Measurements from ENCODE around the gene FAM13A. TPM values are rescaled to one million over a fixed set of nuclear protein-coding genes. Genes with fewer than 3 reads are reported as not detected.
"Not testable (repeated sequence)": the region's sequence is repeated elsewhere in the genome, so short reads cannot be mapped to it uniquely, and the experiment has no call there.

Gene FAM13A
- total RNA-seq, 1 experiment from 2014 or later: 22.2 TPM

- no peak for DNase-seq (ENCODE audit: extremely low read depth, low read depth)
Measured at GRCh38 chr4:88964450-88964849, 92.5 kb downstream of the FAM13A start.

GRCh38 chr4:88963817-88964216 is 93.2 kb downstream of the FAM13A start:
- no peak for DNase-seq (ENCODE audit: extremely low read depth, low read depth)

GRCh38 chr4:88962396-88962795 is 94.6 kb downstream of the FAM13A start:
- DNase-seq (ENCODE audit: extremely low read depth, low read depth): no peak

- DNase-seq (ENCODE audit: extremely low read depth, low read depth): no peak
Measured at GRCh38 chr4:88960576-88960975, 96.4 kb downstream of the FAM13A start.

- no peak for DNase-seq (ENCODE audit: extremely low read depth, low read depth)
Measured at GRCh38 chr4:88958080-88958479, 98.9 kb downstream of the FAM13A start.

GRCh38 chr4:88957570-88957969 is 99.4 kb downstream of the FAM13A start:
- no peak for DNase-seq (ENCODE audit: extremely low read depth, low read depth)

- DNase-seq (ENCODE audit: extremely low read depth, low read depth): no peak
Measured at GRCh38 chr4:88955580-88956380, 101.2 kb downstream of the FAM13A start.

GRCh38 chr4:88953400-88953799 is 103.6 kb downstream of the FAM13A start:
- no peak for DNase-seq (ENCODE audit: extremely low read depth, low read depth)

- DNase-seq (ENCODE audit: extremely low read depth, low read depth): no peak
Measured at GRCh38 chr4:88952081-88952480, 104.9 kb downstream of the FAM13A start.

GRCh38 chr4:88949605-88950004 is 107.4 kb downstream of the FAM13A start:
- DNase-seq (ENCODE audit: extremely low read depth, low read depth): no peak

- DNase-seq (ENCODE audit: extremely low read depth, low read depth): no peak
Measured at GRCh38 chr4:88940506-88940905, 116.5 kb downstream of the FAM13A start.

- DNase-seq (ENCODE audit: extremely low read depth, low read depth): no peak
Measured at GRCh38 chr4:88939697-88940096, 117.3 kb downstream of the FAM13A start.

- no peak for DNase-seq (ENCODE audit: extremely low read depth, low read depth)
Measured at GRCh38 chr4:88938138-88938537, 118.8 kb downstream of the FAM13A start.

GRCh38 chr4:88937081-88937480 is 119.9 kb downstream of the FAM13A start:
- DNase-seq (ENCODE audit: extremely low read depth, low read depth): no peak

- DNase-seq (ENCODE audit: extremely low read depth, low read depth): no peak
Measured at GRCh38 chr4:88933414-88934160, 123.4 kb downstream of the FAM13A start.

- DNase-seq (ENCODE audit: extremely low read depth, low read depth): no peak
Measured at GRCh38 chr4:88928852-88929251, 128.1 kb downstream of the FAM13A start.

- DNase-seq (ENCODE audit: extremely low read depth, low read depth): no peak
Measured at GRCh38 chr4:88927420-88927819, 129.6 kb downstream of the FAM13A start.

- DNase-seq (ENCODE audit: extremely low read depth, low read depth): no peak
Measured at GRCh38 chr4:88919056-88919455, 137.9 kb downstream of the FAM13A start.

- not testable (repeated sequence) for DNase-seq (ENCODE audit: extremely low read depth, low read depth)
Measured at GRCh38 chr4:88913181-88913580, 143.8 kb downstream of the FAM13A start.

GRCh38 chr4:88911246-88912212 is 145.5 kb downstream of the FAM13A start:
- no peak for DNase-seq (ENCODE audit: extremely low read depth, low read depth)

- no peak for DNase-seq (ENCODE audit: extremely low read depth, low read depth)
Measured at GRCh38 chr4:88910101-88910500, 146.9 kb downstream of the FAM13A start.
